Measurements from ENCODE around the gene ZNF70. TPM values are rescaled to one million over a fixed set of nuclear protein-coding genes. Genes with fewer than 3 reads are reported as not detected.

ZNF70 gene
- total RNA-seq, 2 donors from 2014 or later, result 8.4 to 13.8 TPM

- H3K9me3 ChIP-seq, result no peaks in the 10 kb centered on the region
- TF ChIP-seq, protein P1, sequence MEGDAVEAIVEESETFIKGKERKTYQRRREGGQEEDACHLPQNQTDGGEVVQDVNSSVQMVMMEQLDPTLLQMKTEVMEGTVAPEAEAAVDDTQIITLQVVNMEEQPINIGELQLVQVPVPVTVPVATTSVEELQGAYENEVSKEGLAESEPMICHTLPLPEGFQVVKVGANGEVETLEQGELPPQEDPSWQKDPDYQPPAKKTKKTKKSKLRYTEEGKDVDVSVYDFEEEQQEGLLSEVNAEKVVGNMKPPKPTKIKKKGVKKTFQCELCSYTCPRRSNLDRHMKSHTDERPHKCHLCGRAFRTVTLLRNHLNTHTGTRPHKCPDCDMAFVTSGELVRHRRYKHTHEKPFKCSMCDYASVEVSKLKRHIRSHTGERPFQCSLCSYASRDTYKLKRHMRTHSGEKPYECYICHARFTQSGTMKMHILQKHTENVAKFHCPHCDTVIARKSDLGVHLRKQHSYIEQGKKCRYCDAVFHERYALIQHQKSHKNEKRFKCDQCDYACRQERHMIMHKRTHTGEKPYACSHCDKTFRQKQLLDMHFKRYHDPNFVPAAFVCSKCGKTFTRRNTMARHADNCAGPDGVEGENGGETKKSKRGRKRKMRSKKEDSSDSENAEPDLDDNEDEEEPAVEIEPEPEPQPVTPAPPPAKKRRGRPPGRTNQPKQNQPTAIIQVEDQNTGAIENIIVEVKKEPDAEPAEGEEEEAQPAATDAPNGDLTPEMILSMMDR (IDR thresholded peaks at IDR 0.05), result no peak
- ATAC-seq (ENCODE audit: insufficient number of reproducible peaks, low FRiP score, low read depth) (no peak), DNase-seq (ENCODE audit: low spot score) (no peak)
- H3K27ac ChIP-seq, result no peak overlapping the region
- no peaks in the 10 kb centered on the region for H3K4me1 ChIP-seq (ENCODE audit: control insufficient read depth in 1 of 2, low read depth in 2 of 2)
- no peaks in the 10 kb centered on the region for H3K27me3 ChIP-seq (replicated peaks; ENCODE audit: insufficient read depth)
- H3K4me3 ChIP-seq, result no peak overlapping the region
- H3K36me3 ChIP-seq, result peaks cover 16% of the 10 kb centered on the region
Observed at GRCh38 chr22:23705358-23705757, 45.6 kb downstream of the ZNF70 start.

GRCh38 chr22:23704829-23705228, 46.1 kb downstream of the ZNF70 start:
- DNase-seq (ENCODE audit: low spot score) (no peak), ATAC-seq (ENCODE audit: insufficient number of reproducible peaks, low FRiP score, low read depth) (no peak)
- H3K4me3 ChIP-seq, result no peak overlapping the region
- no peaks in the 10 kb centered on the region for H3K4me1 ChIP-seq (ENCODE audit: control insufficient read depth in 1 of 2, low read depth in 2 of 2)
- H3K9me3 ChIP-seq, result no peaks in the 10 kb centered on the region
- no peaks in the 10 kb centered on the region for H3K27me3 ChIP-seq (replicated peaks; ENCODE audit: insufficient read depth)
- TF ChIP-seq, protein P1 (IDR thresholded peaks at IDR 0.05), result no peak
- H3K27ac ChIP-seq, result no peak overlapping the region
- H3K36me3 ChIP-seq, result peaks cover 16% of the 10 kb centered on the region

DNA sequence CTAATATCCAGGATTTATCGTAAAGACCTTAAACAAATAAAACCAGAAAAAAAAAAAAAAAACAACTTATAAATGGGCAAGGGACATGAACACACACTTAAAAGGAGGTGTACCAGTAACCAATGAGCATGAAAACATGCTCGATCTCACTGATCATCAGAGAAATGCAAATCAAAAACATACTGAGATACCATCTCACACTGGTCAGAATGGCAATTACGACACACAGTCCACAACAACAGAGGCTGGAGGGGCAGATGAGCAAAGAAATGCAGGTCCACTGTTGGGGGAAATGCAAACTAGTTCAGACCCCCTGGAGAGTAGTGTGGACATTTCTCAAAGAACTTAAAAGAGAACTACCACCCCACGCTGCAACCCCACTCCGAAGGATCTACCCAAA, 46.9 kb downstream of the ZNF70 start:
- no peak for DNase-seq (ENCODE audit: low spot score)
- Histone ChIP-seq H3K9me3 (no peaks in the 10 kb centered on the region), H3K4me3 (no peak overlapping the region), H3K4me1 (ENCODE audit: control insufficient read depth in 1 of 2, low read depth in 2 of 2) (no peaks in the 10 kb centered on the region), H3K36me3 (peaks cover 16% of the 10 kb centered on the region), H3K27me3 (replicated peaks; ENCODE audit: insufficient read depth) (no peaks in the 10 kb centered on the region), H3K27ac (no peak overlapping the region)
- TF ChIP-seq, protein P1 (IDR thresholded peaks at IDR 0.05), result no peak
- ATAC-seq (ENCODE audit: insufficient number of reproducible peaks, low FRiP score, low read depth), result no peak

DNA sequence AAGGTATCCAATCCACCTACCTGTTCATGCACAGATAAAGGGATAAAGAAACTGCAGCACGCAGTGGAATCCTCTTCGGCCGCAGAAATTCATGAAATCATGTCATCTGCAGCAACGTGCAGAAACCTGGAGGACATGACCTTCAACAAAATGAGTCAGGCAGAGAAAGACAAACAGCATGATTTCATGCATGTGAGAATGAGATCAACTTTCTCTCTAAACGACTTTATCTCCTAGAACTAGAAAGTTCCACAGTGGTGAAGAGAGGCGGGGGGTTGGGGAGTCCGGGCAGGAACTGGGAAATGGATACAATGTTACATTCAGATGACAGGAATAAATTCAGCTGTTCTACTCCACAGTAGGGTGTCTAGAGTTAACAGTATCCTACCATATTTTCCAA, 50.2 kb downstream of the ZNF70 start:
- H3K4me1 ChIP-seq (ENCODE audit: control insufficient read depth in 1 of 2, low read depth in 2 of 2), result no peaks in the 10 kb centered on the region
- no peak overlapping the region for H3K4me3 ChIP-seq
- H3K27ac ChIP-seq, result no peak overlapping the region
- H3K9me3 ChIP-seq, result no peaks in the 10 kb centered on the region
- no peaks in the 10 kb centered on the region for H3K27me3 ChIP-seq (replicated peaks; ENCODE audit: insufficient read depth)
- ATAC-seq (ENCODE audit: insufficient number of reproducible peaks, low FRiP score, low read depth), result no peak
- TF ChIP-seq, protein P1 (IDR thresholded peaks at IDR 0.05), result no peak
- DNase-seq (ENCODE audit: low spot score), result no peak
- no peaks in the 10 kb centered on the region for H3K36me3 ChIP-seq

DNA sequence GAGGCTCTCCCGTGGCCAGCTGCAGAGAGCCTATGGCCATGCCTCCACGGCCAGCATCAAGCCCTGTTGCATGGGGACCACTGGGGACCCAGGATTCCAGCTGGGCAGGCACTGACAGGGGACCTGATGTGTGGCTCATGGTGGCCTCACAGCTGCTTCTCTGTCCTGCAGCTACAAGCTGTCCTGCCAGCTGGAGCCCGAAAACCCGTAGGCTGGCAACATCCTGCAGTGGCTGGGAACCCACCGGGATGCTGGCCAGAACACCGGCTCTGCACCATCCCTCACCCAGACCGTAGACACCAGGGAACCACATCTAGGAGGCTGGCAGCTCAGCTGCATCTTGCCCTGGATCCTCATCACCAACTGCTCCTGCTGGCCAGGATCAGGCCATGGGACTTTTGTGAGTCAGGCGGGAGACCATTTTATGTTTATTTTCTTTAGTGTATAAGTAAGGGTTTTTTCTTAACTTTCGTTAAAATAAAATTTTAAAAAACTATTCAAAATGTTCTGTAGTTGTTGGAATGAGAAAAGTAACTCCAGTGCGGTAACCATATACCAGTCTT, 52.2 kb downstream of the ZNF70 start:
- Histone ChIP-seq H3K4me1 (ENCODE audit: control insufficient read depth in 1 of 2, low read depth in 2 of 2) (no peaks in the 10 kb centered on the region), H3K4me3 (no peak overlapping the region), H3K36me3 (peaks cover 5% of the 10 kb centered on the region), H3K27me3 (replicated peaks; ENCODE audit: insufficient read depth) (no peaks in the 10 kb centered on the region), H3K27ac (no peak overlapping the region), H3K9me3 (no peaks in the 10 kb centered on the region)
- no peak for DNase-seq (ENCODE audit: low spot score)
- no peak for ATAC-seq (ENCODE audit: insufficient number of reproducible peaks, low FRiP score, low read depth)
- TF ChIP-seq, protein P1 (IDR thresholded peaks at IDR 0.05), result no peak
